Measurements from ENCODE around the gene PDCD5.
"Not testable (repeated sequence)": the region's sequence is repeated elsewhere in the genome, so short reads cannot be mapped to it uniquely, and the experiment has no call there.

Gene PDCD5

GRCh38 chr19:32550666-32551065 lies 30.3 kb upstream of the PDCD5 start:
- H3K4me2 ChIP-seq: no peak overlapping the region
- TF ChIP-seq Cebpa-rat (IDR thresholded peaks at IDR 0.05): no peak
- no peak overlapping the region for H3K4me3 ChIP-seq
- H3K27ac ChIP-seq: no peak overlapping the region
- no peaks in the 10 kb centered on the region for H3K4me1 ChIP-seq
- no peak overlapping the region for H3K9ac ChIP-seq
- no peaks in the 10 kb centered on the region for H3K9me3 ChIP-seq
- H3K36me3 ChIP-seq: no peaks in the 10 kb centered on the region
- H3K27me3 ChIP-seq: no peaks in the 10 kb centered on the region
- H4K20me1 ChIP-seq: no peaks in the 10 kb centered on the region

GRCh38 chr19:32555786-32556185 lies 25.2 kb upstream of the PDCD5 start:
- no peaks in the 10 kb centered on the region for H3K36me3 ChIP-seq
- H3K4me1 ChIP-seq: no peaks in the 10 kb centered on the region
- no peak overlapping the region for H3K9ac ChIP-seq
- H3K4me3 ChIP-seq: no peak overlapping the region
- no peaks in the 10 kb centered on the region for H3K27me3 ChIP-seq
- H3K4me2 ChIP-seq: no peak overlapping the region
- TF ChIP-seq Cebpa-rat (IDR thresholded peaks at IDR 0.05): no peak
- no peaks in the 10 kb centered on the region for H3K9me3 ChIP-seq
- H4K20me1 ChIP-seq: no peaks in the 10 kb centered on the region
- no peak overlapping the region for H3K27ac ChIP-seq

- no peak overlapping the region for H3K4me3 ChIP-seq
- no peaks in the 10 kb centered on the region for H3K36me3 ChIP-seq
- no peak overlapping the region for H3K4me2 ChIP-seq
- H3K27ac ChIP-seq: no peak overlapping the region
- no peaks in the 10 kb centered on the region for H3K4me1 ChIP-seq
- H3K27me3 ChIP-seq: no peaks in the 10 kb centered on the region
- H4K20me1 ChIP-seq: no peaks in the 10 kb centered on the region
- H3K9me3 ChIP-seq: no peaks in the 10 kb centered on the region
- H3K9ac ChIP-seq: no peak overlapping the region
- TF ChIP-seq Cebpa-rat (IDR thresholded peaks at IDR 0.05): no peak
These were observed 22.3 kb upstream of the PDCD5 start for GRCh38 chr19:32558607-32559228.

GRCh38 chr19:32563761-32564160 lies 17.2 kb upstream of the PDCD5 start:
- H4K20me1 ChIP-seq: no peaks in the 10 kb centered on the region

GRCh38 chr19:32566246-32566830 lies 14.7 kb upstream of the PDCD5 start:
- Histone ChIP-seq H4K20me1 (no peaks in the 10 kb centered on the region), H3K9me3 (no peaks in the 10 kb centered on the region), H3K9ac (no peak overlapping the region), H3K4me3 (no peak overlapping the region), H3K27ac (no peak overlapping the region), H3K36me3 (no peaks in the 10 kb centered on the region), H3K4me2 (no peak overlapping the region), H3K27me3 (no peaks in the 10 kb centered on the region), H3K4me1 (0 out of 2 replicates have a peak, but pooled peaks cover 6% of the 10 kb centered on the region)
- no peak for TF ChIP-seq Cebpa-rat (IDR thresholded peaks at IDR 0.05)

More at GRCh38 chr19:32563761-32564160, 17.2 kb upstream of the PDCD5 start:
- TF ChIP-seq Cebpa-rat (IDR thresholded peaks at IDR 0.05): no peak
- H3K27ac ChIP-seq: no peak overlapping the region
- no peak overlapping the region for H3K4me3 ChIP-seq
- no peaks in the 10 kb centered on the region for H3K4me1 ChIP-seq
- H3K27me3 ChIP-seq: no peaks in the 10 kb centered on the region
- no peak overlapping the region for H3K9ac ChIP-seq
- H3K4me2 ChIP-seq: no peak overlapping the region
- H3K9me3 ChIP-seq: no peaks in the 10 kb centered on the region
- no peaks in the 10 kb centered on the region for H3K36me3 ChIP-seq

- Histone ChIP-seq H3K9me3 (no peaks in the 10 kb centered on the region), H3K9ac (no peak overlapping the region), H3K4me3 (no peak overlapping the region), H3K27ac (no peak overlapping the region), H4K20me1 (no peaks in the 10 kb centered on the region), H3K36me3 (no peaks in the 10 kb centered on the region), H3K27me3 (no peaks in the 10 kb centered on the region), H3K4me2 (no peak overlapping the region), H3K4me1 (0 out of 2 replicates have a peak, but pooled peaks cover 6% of the 10 kb centered on the region)
- no peak for TF ChIP-seq Cebpa-rat (IDR thresholded peaks at IDR 0.05)
These were observed 13.5 kb upstream of the PDCD5 start for GRCh38 chr19:32567486-32567885.

GRCh38 chr19:32570081-32570785 lies 10.8 kb upstream of the PDCD5 start:
- H3K4me3 ChIP-seq: no peak overlapping the region
- no peaks in the 10 kb centered on the region for H3K9me3 ChIP-seq
- 0 out of 2 replicates have a peak, but pooled peaks cover 6% of the 10 kb centered on the region for H3K4me1 ChIP-seq
- no peaks in the 10 kb centered on the region for H3K27me3 ChIP-seq
- H3K4me2 ChIP-seq: no peak overlapping the region
- no peak for TF ChIP-seq Cebpa-rat (IDR thresholded peaks at IDR 0.05)
- H4K20me1 ChIP-seq: no peaks in the 10 kb centered on the region
- H3K36me3 ChIP-seq: no peaks in the 10 kb centered on the region
- H3K9ac ChIP-seq: no peak overlapping the region
- H3K27ac ChIP-seq: no peak overlapping the region

GRCh38 chr19:32571471-32572075 lies 9.4 kb upstream of the PDCD5 start:
- not testable (repeated sequence) for H4K20me1 ChIP-seq, H3K4me3 ChIP-seq, H3K27ac ChIP-seq, H3K4me1 ChIP-seq, H3K27me3 ChIP-seq, H3K9me3 ChIP-seq, H3K9ac ChIP-seq, H3K36me3 ChIP-seq, H3K4me2 ChIP-seq

- not testable (repeated sequence) for H3K4me1 ChIP-seq, H3K9me3 ChIP-seq, H3K36me3 ChIP-seq, H3K4me3 ChIP-seq, H3K27me3 ChIP-seq, H3K4me2 ChIP-seq, H3K27ac ChIP-seq, H3K9ac ChIP-seq, H4K20me1 ChIP-seq
These were observed 8.1 kb upstream of the PDCD5 start for GRCh38 chr19:32572700-32573491.
